H1 (cell line): ENCODE data around the gene TBRG4. TPM values are rescaled to one million over a fixed set of nuclear protein-coding genes. Genes with fewer than 3 reads are reported as not detected.

Experiments used
- CTCF ChIA-PET: fragments of 300-600 bp; sonication (Branson Sonifier 250); formaldehyde crosslinking; loops from one replicate; lab custom pipeline; 2021; ENCODE audit not compliant: partially characterized antibody; lab: Charles Lee
- POLR2A ChIA-PET: fragments of 300-600 bp; sonication (Branson Sonifier 250); formaldehyde crosslinking; loops from one replicate; lab custom pipeline; 2021; ENCODE audit warnings: inconsistent platforms; ENCODE audit not compliant: partially characterized antibody; lab: Charles Lee
- DNase-seq, 2 experiments: peaks; one replicate each; pipeline versions ENCODE4 v3.0.0 to v3.0.0-alpha.2; 2010 to 2022; ENCODE audit warnings: low spot score in 2 of 2, low read depth in 1 of 2, mixed read lengths in 1 of 2
- FAIRE-seq: peaks from 2 replicates; lab custom pipeline; 2011; peaks lifted over from hg19 to GRCh38; lab: Jason Lieb, UNC
- H2AFZ ChIP-seq: 2 replicates; pipeline ENCODE4 v1.8.1; 2012; ENCODE audit warnings: low read length, inconsistent platforms
- H2AK5ac ChIP-seq: 2 replicates; pipeline ENCODE4 v1.6.1; 2013; ENCODE audit warnings: low read depth, low read length
- H2BK120ac ChIP-seq: replicated peaks from 2 replicates; pipeline ENCODE3; 2013; ENCODE audit warnings: low read depth, low read length, inconsistent platforms
- H2BK12ac ChIP-seq: 2 replicates; pipeline ENCODE4 v1.6.1; 2013; ENCODE audit warnings: low read depth, low read length
- H2BK15ac ChIP-seq: 2 replicates; pipeline ENCODE4 v1.6.1; 2013; ENCODE audit warnings: low read length
- H2BK20ac ChIP-seq: 2 replicates; pipeline ENCODE4 v1.6.1; 2013; ENCODE audit warnings: low read length
- H2BK5ac ChIP-seq: 2 replicates; pipeline ENCODE4 v1.6.1; 2013; ENCODE audit warnings: low read depth, low read length
- H3K14ac ChIP-seq: 2 replicates; pipeline ENCODE4 v1.6.1; 2013; ENCODE audit warnings: inconsistent platforms; ENCODE audit not compliant: insufficient read length
- H3K18ac ChIP-seq: 2 replicates; pipeline ENCODE4 v1.6.1; 2013; ENCODE audit warnings: low read length; ENCODE audit errors: extremely low read depth
- H3K23ac ChIP-seq: 2 replicates; pipeline ENCODE4 v1.6.1; 2013; ENCODE audit warnings: inconsistent platforms; ENCODE audit not compliant: insufficient read length
- H3K23me2 ChIP-seq: 2 replicates; pipeline ENCODE4 v1.6.1; 2013; ENCODE audit warnings: low read depth, low read length
- H3K27ac ChIP-seq: 2 replicates; pipeline ENCODE4 v1.6.1; 2011; ENCODE audit warnings: low read depth, low read length, inconsistent platforms
- H3K27me3 ChIP-seq, 4 experiments: replicated peaks in 1 of 4; 1 replicate in 1 of 4; 2 replicates in 3 of 4; pipeline versions ENCODE4 v1.6.1 to v1.8.1; 2011 to 2013; ENCODE audit warnings: low read length in 3 of 4, mild to moderate bottlenecking in 3 of 4, inconsistent platforms in 2 of 4, mixed read lengths in 2 of 4, moderate library complexity in 1 of 4; ENCODE audit not compliant: control insufficient read depth in 3 of 4, insufficient read depth in 3 of 4; ENCODE audit errors: extremely low read depth in 1 of 4
- H3K36me3 ChIP-seq, 4 experiments: 2 replicates each; pipeline versions ENCODE4 v1.6.1 to v1.8.1; 2011 to 2013; ENCODE audit warnings: mild to moderate bottlenecking in 4 of 4, low read length in 3 of 4, moderate library complexity in 2 of 4, control low read depth in 1 of 4, inconsistent platforms in 1 of 4; ENCODE audit not compliant: insufficient read depth in 4 of 4, control insufficient read depth in 2 of 4
- H3K4ac ChIP-seq: replicated peaks from 2 replicates; pipeline ENCODE3; 2013; ENCODE audit warnings: low read length, low read depth, mixed read lengths, inconsistent platforms; ENCODE audit not compliant: insufficient read length
- H3K4me1 ChIP-seq, 4 experiments: replicated peaks in 1 of 4; 1 replicate in 1 of 4; 2 replicates in 3 of 4; pipeline versions ENCODE4 v1.6.1 to v1.8.1; 2011 to 2013; ENCODE audit warnings: low read length in 3 of 4, inconsistent platforms in 2 of 4, mixed read lengths in 1 of 4; ENCODE audit not compliant: insufficient read depth in 4 of 4, control insufficient read depth in 3 of 4
- H3K4me2 ChIP-seq, 2 experiments: 2 replicates each; pipeline versions ENCODE4 v1.6.1 to v1.8.1; 2011 to 2013; ENCODE audit warnings: low read depth in 2 of 2, low read length in 2 of 2, control low read depth in 1 of 2, inconsistent platforms in 1 of 2, mild to moderate bottlenecking in 1 of 2; ENCODE audit not compliant: insufficient read depth in 1 of 2
- H3K4me3 ChIP-seq, 4 experiments: fragments of 200-600, 300-600 bp in 1 of 4; sonication (generic), shearing (Covaris generic), sonication (Bioruptor Twin) in 1 of 4; 2 replicates each; pipeline versions ENCODE4 v1.5.1 to v1.8.1; 2011 to 2016; ENCODE audit warnings: low read length in 4 of 4, low read depth in 3 of 4, control low read depth in 2 of 4, inconsistent platforms in 2 of 4, mild to moderate bottlenecking in 2 of 4, mixed read lengths in 1 of 4, moderate library complexity in 1 of 4; ENCODE audit not compliant: insufficient read depth in 2 of 4; ENCODE audit errors: extremely low read depth in 1 of 4
- H3K56ac ChIP-seq: replicated peaks from 2 replicates; pipeline ENCODE3; 2013; ENCODE audit warnings: low read depth, mild to moderate bottlenecking, mixed read lengths, low read length, inconsistent platforms; ENCODE audit not compliant: insufficient read length
- H3K79me1 ChIP-seq: 2 replicates; pipeline ENCODE4 v1.6.1; 2013; ENCODE audit warnings: low read depth, low read length, control low read depth
- H3K79me2 ChIP-seq, 2 experiments: 2 replicates each; pipeline versions ENCODE4 v1.6.1 to v1.8.1; 2012 to 2013; ENCODE audit warnings: low read length in 2 of 2, mild to moderate bottlenecking in 2 of 2, inconsistent platforms in 1 of 2; ENCODE audit not compliant: insufficient read depth in 2 of 2, control insufficient read depth in 1 of 2
- H3K9ac ChIP-seq, 4 experiments: replicated peaks in 1 of 4; 1 replicate in 1 of 4; 2 replicates in 3 of 4; pipeline versions ENCODE4 v1.6.1 to v1.8.1; 2011 to 2013; ENCODE audit warnings: low read depth in 3 of 4, low read length in 3 of 4, control low read depth in 2 of 4, mild to moderate bottlenecking in 2 of 4, moderate library complexity in 2 of 4, inconsistent platforms in 1 of 4; ENCODE audit errors: extremely low read depth in 1 of 4
- H3K9me3 ChIP-seq, 2 experiments: 2 replicates each; pipeline versions ENCODE4 v1.6.1 to v1.8.1; 2012 to 2013; ENCODE audit warnings: mild to moderate bottlenecking in 2 of 2, moderate library complexity in 2 of 2, control low read depth in 1 of 2, inconsistent platforms in 1 of 2, low read depth in 1 of 2, low read length in 1 of 2, mixed read lengths in 1 of 2; ENCODE audit not compliant: insufficient read depth in 2 of 2
- H4K20me1 ChIP-seq, 2 experiments: replicated peaks in 1 of 2; 2 replicates each; pipeline versions ENCODE3 to v1.8.1; 2011 to 2013; ENCODE audit warnings: inconsistent platforms in 2 of 2, low read length in 2 of 2, mild to moderate bottlenecking in 1 of 2; ENCODE audit not compliant: insufficient read depth in 2 of 2, control insufficient read depth in 1 of 2
- H4K5ac ChIP-seq: 2 replicates; pipeline ENCODE4 v1.6.1; 2013; ENCODE audit warnings: low read length, low read depth, mixed read lengths, inconsistent platforms; ENCODE audit not compliant: insufficient read length
- H4K8ac ChIP-seq: 2 replicates; pipeline ENCODE4 v1.8.0; 2013; ENCODE audit warnings: mild to moderate bottlenecking, moderate library complexity, low read length, inconsistent platforms; ENCODE audit not compliant: insufficient read depth; ENCODE audit errors: extremely low read depth
- H4K91ac ChIP-seq: replicated peaks from 2 replicates; pipeline ENCODE3; 2013; ENCODE audit warnings: low read length, mixed read lengths, inconsistent platforms; ENCODE audit not compliant: insufficient read length
- ASH2L ChIP-seq: fragments of 200-600, 300-600 bp; sonication (generic); IDR thresholded peaks from one replicate; pipeline ENCODE4 v1.7.1; 2017; ENCODE audit warnings: low read length
- CREB1 ChIP-seq: IDR thresholded peaks from 2 replicates; pipeline ENCODE4 v1.6.1; 2012; ENCODE audit warnings: inconsistent platforms
- SIN3A ChIP-seq, 2 experiments: IDR thresholded peaks in 1 of 2; conservative IDR thresholded peaks in 1 of 2; 2 replicates each; pipeline ENCODE4 v1.6.1; 2011 to 2012; ENCODE audit warnings: low read length in 2 of 2, improper control_type of control experiment in 1 of 2, low read depth in 1 of 2, mild to moderate bottlenecking in 1 of 2
- SUZ12 ChIP-seq: fragments of 200-600 bp; sonication (generic); IDR thresholded peaks from 2 replicates; pipeline ENCODE4 v1.6.1; 2012; ENCODE audit warnings: mild to moderate bottlenecking, inconsistent platforms, low read length, moderate library complexity, mixed read lengths
- TBP ChIP-seq: IDR thresholded peaks from 2 replicates; pipeline ENCODE4 v1.6.1; 2011; ENCODE audit warnings: low read depth, low read length, improper control_type of control experiment
- TCF12 ChIP-seq: IDR thresholded peaks from 2 replicates; pipeline ENCODE4 v1.6.1; 2011; ENCODE audit warnings: low read depth, mild to moderate bottlenecking, low read length
- ZNF274 ChIP-seq: IDR thresholded peaks from 2 replicates; pipeline ENCODE4 v1.7.0; 2012; ENCODE audit warnings: low read length, borderline replicate concordance; ENCODE audit errors: extremely low read depth
- polyA plus RNA-seq, 7 experiments: library from polyadenylated mRNA; depleted of rRNA in 3 of 7; stranded (reverse) in 5 of 7; unstranded in 2 of 7; fragments of >200 nt in 5 of 7; fragments of 200-250 nt in 2 of 7; gene quantifications; 1 replicate in 5 of 7; 2 replicates in 1 of 7; 4 replicates in 1 of 7; pipeline versions ENCODE4 v1.2.1 to v1.2.3, GENCODE V29; 2011 to 2013; ENCODE audit warnings: missing spikeins in 2 of 7, mixed read lengths in 2 of 7
- total RNA-seq: library from RNA; stranded (reverse); fragmentation: NEBNext Ultra II Directional; extraction: Animal tissue kit (Norgen Biotek cat#: 25700); gene quantifications from 2 replicates; pipeline ENCODE4 v1.2.1, GENCODE V29; 2021
- TF ChIP-seq, protein P1 (sequence below): IDR thresholded peaks from 2 replicates; pipeline ENCODE4 v1.6.1; 2012; ENCODE audit warnings: inconsistent platforms

TBRG4 gene
- total and polyA plus RNA-seq, 2 of the 8 experiments (the other 6 are each of a cell fraction or from before 2014, with no cell fraction given) = 110 to 137 TPM

GRCh38 chr7:45114926-45115325 lies 3.4 kb upstream of the TBRG4 start:
- DNase-seq (no peak), FAIRE-seq (no peak)
- Histone ChIP-seq H3K36me3 (no peaks in the 10 kb centered on the region), H3K79me2 (peaks cover 5 to 15% of the 10 kb centered on the region in 2 experiments; a peak in 3 of 4 replicates), H3K79me1 (no peaks in the 10 kb centered on the region), H2AK5ac (no peak overlapping the region), H2BK15ac (no peak overlapping the region), H4K5ac (no peak overlapping the region), H3K27me3 (peaks cover 0 to 4% (median 1%) of the 10 kb centered on the region in 4 experiments; a peak in 1 of 7 replicates), H3K14ac (no peak overlapping the region), H2AFZ (no peak overlapping the region), H3K4ac (no peak overlapping the region), H3K4me3 (no peak overlapping the region), H4K20me1 (no peaks in the 10 kb centered on the region), H3K9ac (no peak overlapping the region), H3K9me3 (no peaks in the 10 kb centered on the region), H3K18ac (no peak overlapping the region), H2BK120ac (no peak overlapping the region), H3K4me2 (no peak overlapping the region), H3K4me1 (peaks cover 0 to 3% (median under 1%) of the 10 kb centered on the region in 4 experiments; a peak in 2 of 7 replicates), H4K91ac (no peak overlapping the region), H2BK5ac (no peak overlapping the region), H3K23ac (no peak overlapping the region), H4K8ac (no peak overlapping the region), H3K27ac (no peak overlapping the region), H2BK12ac (no peak overlapping the region), H3K56ac (no peak overlapping the region), H3K23me2 (no peaks in the 10 kb centered on the region; the same call in 1 of the 2 replicates), H2BK20ac (no peak overlapping the region)
- ChIA-PET POLR2A (interaction anchor here (0.6 to 2.0 kb wide), 5 partner anchors 8 to 129 kb away, joined by 3 to 6 read pairs (median 3); no protein-coding TSS in a partner anchor), CTCF (interaction anchor here (0.5 to 2.6 kb wide), 4 partner anchors 9 to 142 kb away, joined by 3 to 17 read pairs (median 4); no protein-coding TSS in a partner anchor)
- TF ChIP-seq SUZ12 = no peak
- TF ChIP-seq, protein P1, sequence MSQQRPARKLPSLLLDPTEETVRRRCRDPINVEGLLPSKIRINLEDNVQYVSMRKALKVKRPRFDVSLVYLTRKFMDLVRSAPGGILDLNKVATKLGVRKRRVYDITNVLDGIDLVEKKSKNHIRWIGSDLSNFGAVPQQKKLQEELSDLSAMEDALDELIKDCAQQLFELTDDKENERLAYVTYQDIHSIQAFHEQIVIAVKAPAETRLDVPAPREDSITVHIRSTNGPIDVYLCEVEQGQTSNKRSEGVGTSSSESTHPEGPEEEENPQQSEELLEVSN = no peak
- TF ChIP-seq SIN3A (conservative IDR thresholded peaks at IDR 0.05 in 1 of 2, IDR thresholded peaks at IDR 0.05 in 1 of 2; ENCODE audit: low read depth in 1 of 2, low read length in 2 of 2) = no peak
- TF ChIP-seq ASH2L = no peak
- no peak for TF ChIP-seq TCF12
- no peak for TF ChIP-seq TBP
- no peak for TF ChIP-seq ZNF274
- TF ChIP-seq CREB1 = no peak
